Bone marrow (tissue), 2 donors: ENCODE results near the gene HOXC9.
A peak's percentile ranks its signal among the peaks of the same experiment; 100 is the strongest.

Source experiments
- DNase-seq, 2 donors: peaks; one replicate each; lab custom pipeline; 2025; lab: John Stamatoyannopoulos, UW

HOXC9 gene

DNA sequence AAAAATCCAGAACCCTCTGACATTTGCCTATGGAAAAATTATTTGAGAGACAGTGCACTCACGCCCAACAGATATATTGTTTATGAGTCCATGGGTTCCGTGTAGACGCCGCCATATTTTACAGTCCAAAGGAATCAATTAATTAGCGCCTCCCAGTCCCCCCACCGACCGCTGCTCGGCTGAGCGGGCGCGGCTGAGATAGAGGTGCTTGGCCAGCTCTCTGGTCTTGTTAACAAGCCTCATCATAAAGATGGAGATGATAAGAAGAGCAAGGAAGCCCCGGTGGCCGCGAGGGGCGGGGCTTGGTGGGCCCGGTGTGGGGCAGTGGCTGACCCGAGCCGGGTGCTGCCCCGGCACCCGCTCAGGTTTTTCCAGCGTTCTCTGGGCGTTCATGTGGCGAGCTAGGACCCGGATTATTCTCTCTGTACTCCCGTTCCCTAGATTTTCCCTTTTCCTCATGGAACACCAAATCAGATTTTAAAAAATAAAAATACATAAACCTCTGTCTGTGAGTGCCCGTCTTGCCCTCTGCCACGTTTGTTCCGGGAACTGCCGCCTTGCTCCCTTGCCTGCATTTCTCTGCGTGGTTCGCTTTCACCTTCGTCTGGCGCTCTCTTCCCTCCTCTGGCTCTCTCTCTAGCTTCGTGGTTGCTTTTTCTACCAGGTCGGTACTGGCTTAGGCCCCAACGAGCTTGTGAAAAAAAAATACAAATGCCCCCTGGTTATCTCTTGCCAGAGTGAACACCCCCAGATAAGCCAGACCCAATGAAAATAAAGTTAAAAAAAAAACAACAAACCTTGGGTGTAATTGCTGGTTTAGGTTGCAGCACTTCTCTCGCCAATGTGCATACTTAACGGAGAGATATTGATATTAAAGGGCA is 36.3 kb upstream of the HOXC9 start:
- DNase-seq: no peak

DNA sequence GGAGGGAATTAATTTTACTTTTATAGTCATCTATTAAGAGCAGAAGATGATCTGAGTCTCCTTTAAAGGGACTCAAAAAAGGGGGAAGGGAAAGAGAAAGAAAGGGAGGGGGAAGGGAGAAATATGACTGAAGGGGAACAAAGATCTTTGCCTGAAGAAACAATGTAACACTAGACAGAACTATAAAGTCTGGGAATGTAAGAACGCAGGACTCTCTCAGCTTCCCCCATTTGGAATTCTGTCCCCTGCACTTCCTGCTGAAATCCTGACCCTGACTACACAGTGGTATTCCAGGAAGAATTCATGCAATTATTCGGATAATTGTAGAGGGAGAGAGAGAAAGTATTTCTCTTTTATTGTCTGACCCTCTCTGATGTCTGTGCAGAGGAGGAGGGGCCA is 35.6 kb upstream of the HOXC9 start:
- DNase-seq: no peak

DNA sequence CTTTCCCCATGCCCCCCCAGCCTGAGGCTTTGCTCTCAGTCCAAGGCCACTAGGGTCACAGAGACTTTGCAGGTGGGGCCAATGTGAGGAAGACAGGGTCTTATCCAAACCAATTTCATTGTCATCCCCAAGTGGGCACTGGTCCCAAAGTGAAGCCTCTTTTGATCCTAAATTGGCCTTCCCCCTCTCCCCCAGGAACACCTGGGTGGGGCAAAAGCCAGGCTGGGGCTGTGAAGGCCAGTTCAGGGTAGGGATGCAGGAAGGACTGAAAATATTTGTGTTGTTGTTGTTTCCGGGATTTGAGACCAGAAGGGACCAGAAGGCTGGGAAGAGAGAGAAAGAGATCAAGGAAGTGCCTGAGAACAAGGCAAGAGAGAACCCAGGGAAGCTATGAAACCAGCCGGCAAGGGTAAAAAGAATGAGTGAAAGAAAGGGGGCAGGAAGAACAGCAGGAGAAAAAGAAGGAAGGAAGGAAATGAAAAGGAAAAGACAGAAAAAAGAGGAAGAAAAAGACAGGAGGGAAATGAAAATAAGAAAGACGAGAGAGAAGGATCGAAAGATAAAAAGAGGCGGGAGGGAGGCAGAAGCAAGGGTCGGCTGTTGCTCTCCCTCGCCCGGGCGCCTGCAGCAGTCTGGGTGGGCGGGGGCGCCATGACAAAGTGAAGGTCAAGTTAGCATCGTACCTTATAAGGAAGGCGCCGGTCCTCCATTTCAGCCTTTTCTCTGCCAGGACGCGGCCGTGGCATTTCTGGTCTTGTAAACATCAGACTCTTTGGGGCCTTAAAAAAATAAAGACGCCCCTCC is 34.5 kb upstream of the HOXC9 start:
- DNase-seq: no peak

DNA sequence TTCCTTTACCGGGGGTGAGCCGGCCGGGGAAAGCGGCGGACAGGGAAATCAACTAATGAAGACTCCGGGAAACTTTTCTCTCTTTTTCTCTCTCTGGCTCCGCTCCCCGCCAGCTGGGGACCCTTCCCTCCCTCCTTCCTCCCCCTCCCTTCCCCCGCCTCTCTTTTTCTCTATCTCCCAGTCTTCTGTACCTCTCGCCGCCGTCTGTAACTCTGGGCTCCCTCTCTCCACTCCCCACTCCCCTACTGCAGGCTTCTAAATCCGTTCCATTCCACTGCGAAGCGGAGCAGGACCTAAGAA is 33.9 kb upstream of the HOXC9 start:
- no peak for DNase-seq

DNA sequence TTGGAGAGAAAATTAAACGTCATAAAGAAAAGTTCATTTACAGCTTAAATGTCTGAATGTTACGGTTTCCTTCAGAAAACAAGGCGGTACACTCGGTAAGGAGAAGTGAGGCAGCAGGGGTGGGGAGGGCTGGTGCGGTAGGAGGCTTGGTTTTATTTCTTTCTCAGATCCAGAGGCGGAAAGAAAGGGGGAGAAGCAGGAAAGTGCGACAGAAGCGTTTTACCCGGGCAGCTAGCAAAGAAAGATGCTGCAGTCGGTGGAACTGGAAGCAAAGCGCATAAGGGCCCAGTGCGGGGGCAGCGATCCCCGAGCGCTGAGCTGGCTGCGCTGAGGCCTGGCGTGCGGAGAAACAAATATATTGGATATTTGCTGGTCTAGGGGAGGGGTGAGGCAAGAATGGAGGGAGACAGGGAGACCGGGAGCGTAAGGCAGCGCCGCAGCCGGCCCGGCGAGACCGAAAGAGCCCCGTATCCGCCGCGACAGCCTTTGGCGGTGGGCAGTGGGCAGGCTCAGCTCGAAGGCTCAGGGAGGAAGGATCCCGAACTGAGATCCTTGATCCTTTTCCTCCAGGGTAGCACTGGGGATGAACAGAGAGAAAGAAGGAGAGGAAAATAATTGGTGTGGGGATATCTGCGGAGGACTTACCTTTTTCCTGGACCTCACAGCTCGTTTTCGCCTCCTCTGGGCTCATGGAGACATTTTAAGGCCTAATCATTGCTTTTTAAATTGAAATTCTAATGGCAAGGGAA is 33.4 kb upstream of the HOXC9 start:
- no peak for DNase-seq

DNA sequence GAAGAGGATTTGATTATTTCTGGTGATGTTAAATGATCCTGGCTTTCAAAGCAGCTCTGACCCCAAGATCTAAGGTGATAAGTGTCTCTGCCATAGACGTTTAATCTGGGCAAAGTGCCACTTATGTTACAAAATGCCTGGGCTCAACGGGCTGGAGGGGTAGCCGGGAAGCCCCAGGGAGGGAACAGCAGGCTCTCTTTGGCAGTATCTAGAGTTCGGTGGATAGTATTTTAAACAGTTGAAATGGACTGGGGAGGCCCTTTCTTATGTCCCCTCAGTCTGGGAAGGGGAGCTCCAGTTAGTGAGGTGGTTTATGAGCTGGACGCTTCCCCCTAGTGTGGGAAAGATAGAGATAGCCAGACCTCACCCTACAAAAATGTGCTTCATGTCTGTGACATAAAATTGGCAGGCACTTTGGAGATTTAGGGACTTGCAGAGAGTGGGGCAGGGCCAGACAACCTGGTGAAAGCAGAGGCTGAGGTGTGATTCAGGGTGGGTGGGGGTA is 32.5 kb upstream of the HOXC9 start:
- DNase-seq: no peak

DNA sequence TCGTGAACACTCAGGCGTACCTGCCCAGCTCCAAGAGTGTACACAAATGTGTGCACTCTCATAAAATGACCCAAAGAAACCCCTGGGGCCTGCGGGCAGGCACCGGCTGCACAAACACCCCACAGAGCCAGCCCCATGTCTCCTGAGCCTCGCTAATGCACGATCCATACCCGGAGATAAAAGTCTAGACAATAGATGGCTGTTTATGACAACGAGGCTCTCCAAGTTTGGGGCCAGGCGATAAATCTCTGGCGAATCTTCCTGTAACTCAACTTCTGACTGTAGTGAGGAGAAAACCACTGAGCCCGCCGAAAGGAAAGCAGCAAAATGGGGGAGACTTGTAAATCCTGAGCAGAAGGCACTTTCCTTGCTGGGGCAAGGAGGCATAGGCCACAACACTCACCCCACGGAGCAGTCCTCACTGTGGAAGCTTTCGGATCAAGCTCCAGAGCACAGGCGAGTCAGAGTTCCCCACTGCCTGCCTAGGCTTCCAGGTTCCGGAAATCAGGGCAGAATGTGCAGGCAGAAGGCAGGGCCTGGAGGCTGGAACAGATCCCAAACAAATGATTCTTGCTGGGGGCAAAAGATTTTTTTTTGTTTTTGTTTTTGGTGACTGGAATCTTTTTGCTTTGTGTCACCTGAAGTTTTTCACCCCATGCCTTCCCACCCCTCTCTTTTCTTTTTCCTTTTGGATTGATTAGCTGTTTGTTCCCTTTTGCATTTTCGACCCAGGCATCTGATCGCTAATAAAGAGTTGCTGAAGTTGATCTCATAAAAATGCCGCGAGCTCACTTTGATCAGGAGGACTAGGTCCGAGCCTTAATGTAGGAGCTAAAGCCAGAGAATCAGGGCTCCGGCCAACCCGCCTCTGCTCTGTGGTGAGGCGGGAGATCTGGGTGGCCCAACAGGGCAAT is 31.5 kb upstream of the HOXC9 start:
- DNase-seq: no peak

DNA sequence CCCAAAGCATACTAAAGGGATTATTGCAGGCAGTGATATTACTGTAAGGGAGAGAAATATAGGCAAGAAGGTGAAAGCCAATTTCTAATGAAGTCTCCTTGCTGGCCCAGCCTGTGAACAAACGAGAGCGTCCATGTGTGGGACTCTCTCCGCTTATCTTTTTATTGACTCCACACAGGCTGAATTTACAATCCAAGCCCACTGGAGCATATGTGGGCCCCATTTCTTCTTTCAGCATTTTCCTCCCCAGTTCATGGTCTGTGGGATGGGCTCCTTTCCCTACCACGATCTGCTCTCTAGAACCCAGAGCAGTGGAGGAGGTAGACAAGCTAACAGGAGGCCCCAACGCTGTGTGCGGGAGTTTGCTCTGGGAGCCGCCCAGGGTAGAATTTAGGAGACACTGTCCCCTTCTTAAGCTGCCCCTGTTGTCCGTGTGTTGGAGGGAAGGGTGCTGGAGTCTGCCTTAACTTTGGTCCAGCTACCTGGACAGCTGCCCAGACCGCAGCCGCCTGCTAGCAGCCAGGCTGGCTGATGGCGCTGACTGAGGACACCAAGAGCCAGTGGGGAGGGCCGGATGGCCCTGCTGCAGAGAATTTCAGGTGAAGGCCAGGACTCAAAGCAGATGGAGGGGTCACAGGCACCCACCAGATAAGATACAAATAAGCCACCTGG is 30.2 kb upstream of the HOXC9 start:
- no peak for DNase-seq

DNA sequence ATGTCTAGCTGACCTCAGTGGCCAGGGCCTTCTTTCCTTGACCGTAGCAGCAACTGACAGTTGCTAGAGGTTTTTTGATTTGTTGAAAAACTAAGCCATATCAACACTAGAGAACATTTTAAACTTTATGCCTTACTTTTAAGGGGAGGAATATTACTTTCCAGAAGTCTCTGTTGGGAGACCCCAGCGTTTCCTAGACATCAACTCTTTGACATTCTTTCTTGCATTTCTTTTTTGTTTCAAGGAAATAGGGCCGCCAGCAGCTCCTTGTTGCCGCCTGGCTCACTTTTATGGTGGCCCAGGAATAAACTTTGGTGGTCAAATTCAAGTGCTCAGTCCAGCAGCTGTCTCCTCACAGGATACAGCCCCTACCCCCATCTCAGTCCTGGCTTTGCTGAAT is 29.5 kb upstream of the HOXC9 start:
- no peak for DNase-seq

DNA sequence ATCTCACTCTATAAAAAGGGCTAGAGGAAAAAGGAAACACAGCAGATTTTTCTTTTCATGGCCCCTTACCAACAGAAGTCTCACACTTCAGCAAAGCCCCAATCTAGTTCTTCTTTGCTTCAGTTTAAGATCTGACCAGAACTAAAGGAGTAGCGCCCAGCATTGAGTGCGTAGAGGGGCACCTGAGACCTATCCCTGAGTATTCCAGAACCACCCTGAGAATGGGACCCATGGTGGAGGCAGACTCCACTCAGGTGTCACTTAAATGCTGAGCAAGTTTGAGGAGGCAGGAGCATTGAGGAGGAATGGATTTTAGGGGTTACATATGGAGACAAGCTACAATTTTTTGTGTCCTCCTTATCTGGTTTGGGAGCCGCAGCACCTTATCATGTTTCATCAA is 28.8 kb upstream of the HOXC9 start:
- DNase-seq: no peak

DNA sequence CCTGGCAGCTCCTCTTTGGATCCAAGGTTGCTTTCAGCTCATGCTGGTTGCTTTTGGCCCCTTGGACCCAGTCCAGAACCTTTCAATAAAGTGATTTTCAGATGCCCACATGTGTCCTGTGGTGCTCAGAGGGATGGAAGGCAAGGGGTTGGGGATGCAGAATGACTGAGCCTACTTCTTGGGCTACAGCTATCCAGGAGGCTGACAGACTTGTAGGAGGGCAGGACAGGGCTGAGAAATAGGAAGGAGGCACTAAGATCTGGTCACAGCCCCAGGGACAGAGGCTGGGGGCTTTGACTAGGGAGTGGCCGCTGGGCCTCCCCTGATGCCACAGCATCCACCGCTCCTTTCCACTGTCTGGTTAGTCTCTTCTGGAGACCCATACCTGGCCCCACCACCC is 28.3 kb upstream of the HOXC9 start:
- DNase-seq: no peak

DNA sequence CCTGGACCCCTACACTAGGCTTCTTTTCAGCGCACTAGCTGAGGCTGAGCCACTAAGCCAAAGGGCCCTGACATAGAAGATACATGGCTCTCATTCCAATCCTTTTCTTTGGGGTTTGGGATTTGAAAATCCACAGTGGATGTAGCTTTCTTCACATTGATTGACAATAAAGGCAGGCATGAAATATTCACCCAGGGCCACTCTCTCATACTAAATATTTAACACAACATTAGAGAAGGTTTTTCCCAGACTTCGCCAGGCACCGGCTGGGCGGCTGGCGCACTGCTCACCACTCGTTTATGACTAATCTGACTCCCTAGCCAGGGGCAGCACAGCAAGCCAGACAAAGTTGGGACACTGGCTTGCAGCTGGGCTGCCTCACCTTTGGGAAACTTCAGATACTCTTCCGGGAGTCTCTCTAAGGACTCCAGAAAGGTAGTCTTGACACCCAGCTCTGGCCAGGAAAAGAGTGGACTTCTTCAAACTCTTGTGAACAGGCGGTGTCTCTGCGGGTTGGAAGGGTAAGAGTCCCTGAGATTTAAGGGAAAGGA is 27.7 kb upstream of the HOXC9 start:
- DNase-seq: no peak

DNA sequence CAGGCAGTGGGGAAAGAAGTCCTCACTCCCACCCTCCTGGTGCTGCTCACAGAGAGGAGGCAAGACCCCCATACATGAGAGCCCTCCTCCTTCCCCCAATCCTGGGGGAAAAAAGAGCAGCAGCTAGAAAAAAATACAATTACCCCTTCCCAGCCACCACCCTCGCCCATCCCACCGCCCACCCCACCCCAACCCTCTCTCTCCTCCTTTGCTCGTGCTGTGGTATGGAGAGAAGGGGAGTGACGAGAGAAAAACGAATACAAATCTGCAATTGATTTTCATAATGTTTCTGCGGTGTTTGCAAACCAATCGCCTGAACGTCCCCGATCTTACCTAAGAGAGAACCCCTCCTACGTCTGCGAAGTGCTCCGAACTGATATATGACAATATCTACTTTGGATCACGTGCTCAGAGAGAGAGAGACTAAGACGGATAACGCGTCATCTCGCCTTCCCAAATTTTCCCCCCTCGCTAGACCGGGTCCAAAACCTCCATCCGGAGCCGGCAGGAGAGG is 27.2 kb upstream of the HOXC9 start, which contains the start of gene HOXC11:
Gene HOXC11, plus strand, starts transcription at position 405 of the 514 bp plus-strand sequence. CDS start 116 bp downstream, outside the sequence.
- DNase-seq: no peak

DNA sequence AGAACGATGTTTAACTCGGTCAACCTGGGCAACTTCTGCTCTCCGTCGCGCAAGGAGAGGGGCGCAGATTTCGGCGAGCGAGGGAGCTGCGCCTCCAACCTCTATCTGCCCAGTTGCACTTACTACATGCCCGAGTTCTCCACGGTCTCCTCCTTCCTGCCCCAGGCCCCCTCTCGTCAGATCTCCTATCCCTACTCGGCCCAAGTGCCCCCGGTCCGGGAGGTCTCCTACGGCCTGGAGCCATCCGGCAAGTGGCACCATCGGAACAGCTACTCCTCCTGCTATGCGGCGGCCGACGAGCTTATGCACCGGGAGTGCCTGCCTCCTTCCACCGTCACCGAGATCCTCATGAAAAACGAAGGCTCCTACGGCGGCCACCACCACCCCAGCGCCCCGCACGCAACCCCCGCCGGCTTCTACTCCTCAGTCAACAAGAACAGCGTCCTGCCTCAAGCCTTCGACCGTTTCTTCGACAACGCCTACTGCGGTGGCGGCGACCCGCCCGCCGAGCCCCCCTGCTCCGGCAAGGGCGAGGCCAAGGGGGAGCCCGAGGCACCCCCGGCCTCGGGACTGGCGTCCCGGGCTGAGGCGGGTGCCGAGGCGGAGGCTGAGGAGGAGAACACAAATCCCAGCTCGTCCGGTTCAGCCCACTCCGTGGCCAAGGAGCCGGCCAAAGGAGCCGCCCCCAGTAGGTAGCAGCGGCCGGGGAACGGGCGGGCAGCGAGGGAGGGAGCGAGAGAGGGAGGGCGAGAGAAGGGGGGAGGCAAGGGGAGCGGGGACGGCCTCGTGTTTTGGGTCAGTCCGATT is 26.5 kb upstream of the HOXC9 start:
- DNase-seq: no peak

DNA sequence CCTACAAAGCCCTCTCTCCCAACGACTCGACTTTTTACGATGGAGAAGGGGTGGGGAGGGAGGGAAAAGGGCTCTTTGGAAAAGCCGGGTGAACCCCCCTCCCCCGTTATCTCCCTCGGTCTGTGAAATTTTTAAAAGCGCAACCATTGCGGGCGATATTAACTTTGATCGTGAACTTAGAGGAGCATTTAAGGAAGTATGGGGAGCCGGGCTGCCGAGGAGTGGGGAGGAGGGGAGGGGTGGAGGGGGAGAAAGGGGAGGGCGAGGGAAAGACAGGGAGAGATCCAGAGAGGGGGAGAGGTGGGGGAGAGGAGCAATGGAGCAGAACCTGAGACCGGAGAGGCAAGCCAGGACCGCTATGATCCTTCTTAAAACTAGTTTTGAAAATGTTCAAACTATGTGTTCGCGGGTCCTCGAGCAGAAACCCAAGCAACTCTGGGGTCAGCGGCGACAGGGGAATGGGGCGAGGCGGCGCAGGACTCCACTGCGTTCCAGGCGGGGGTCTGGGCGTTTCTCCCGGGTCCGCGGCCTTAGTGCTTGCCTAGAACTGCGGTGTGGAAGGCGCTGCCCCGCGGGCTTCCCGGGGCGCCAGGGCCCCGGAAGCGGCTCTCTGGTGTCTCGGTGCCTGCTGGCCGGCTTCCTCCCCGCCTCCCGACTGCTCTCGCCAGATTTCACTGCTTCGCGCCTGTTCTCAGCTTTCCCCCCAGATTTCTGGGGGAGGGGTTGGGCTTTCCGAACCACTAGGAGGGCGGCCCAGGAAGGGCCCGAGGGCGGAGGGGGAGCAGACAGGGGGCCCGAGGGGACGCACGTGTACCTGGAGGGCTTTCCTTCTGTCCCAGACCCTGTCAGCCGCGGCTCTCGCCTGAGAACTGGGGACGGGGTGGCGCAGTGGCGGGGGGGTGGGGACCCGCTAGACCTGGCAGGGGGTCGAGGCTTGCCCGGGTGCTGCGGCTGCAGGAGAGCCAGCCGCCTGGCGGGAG is 25.6 kb upstream of the HOXC9 start, which contains the start of gene HOTAIR:
Gene HOTAIR, minus strand, starts transcription at position 871 of the 980 bp plus-strand sequence.
- DNase-seq: peak in 1 of 2 donors; percentile 41

DNA sequence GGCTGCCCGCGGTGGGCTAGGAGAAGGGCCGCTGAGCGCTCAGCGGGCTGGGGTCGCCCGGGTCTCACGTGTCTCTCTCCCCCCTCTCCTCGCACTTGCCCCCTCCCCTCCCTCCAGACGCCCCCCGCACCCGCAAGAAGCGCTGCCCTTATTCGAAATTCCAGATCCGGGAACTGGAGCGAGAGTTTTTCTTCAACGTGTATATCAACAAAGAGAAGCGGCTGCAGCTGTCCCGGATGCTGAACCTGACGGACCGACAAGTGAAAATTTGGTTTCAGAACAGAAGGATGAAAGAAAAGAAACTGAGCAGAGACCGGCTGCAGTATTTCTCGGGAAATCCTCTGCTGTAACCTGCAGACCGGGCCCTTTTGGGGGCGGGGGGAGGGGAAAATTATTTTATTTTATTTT is 24.9 kb upstream of the HOXC9 start:
- DNase-seq: no peak

DNA sequence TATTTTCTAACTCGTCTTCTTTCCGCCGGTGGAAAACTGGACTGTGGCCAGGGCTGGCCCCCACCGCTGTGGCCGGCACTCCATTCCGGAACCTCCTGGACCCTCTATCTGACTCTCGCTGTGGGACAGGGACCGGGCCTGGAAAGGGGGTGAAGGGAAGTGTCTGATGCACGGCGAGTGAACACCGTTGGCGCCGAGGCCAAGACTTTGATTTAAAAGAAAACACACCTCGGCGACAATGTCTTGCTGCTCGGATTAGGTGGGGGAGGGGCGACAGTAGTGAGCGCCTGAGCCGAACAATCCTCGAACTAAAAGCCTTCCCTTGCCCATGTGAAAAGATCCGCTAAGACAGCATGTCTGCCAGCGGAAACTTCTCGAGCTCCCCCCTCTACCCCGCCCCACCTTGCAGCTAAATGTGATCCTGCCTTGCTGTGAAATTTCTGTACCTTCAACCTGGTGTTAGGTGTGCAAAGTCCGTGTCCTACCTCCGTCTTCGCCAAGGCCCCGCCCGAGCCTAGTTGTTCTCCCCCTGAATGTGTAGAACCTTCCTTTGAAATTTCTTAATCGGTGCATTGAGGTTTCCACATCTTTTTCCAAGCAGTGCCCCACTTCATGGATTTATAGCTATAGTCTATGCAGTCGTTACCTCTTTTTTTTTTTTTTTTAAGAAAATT is 24.3 kb upstream of the HOXC9 start:
- no peak for DNase-seq
